CD1c-positive myeloid dendritic cell (primary cell): ENCODE measurements around the gene ADRA2C.
"Not testable (repeated sequence)": the region's sequence is repeated elsewhere in the genome, so short reads cannot be mapped to it uniquely, and the experiment has no call there.

Source experiments
- DNase-seq: peaks from one replicate; pipeline ENCODE4 v3.0.0-alpha.2; 2016; ENCODE audit errors: extremely low spot score

The ADRA2C gene

DNA sequence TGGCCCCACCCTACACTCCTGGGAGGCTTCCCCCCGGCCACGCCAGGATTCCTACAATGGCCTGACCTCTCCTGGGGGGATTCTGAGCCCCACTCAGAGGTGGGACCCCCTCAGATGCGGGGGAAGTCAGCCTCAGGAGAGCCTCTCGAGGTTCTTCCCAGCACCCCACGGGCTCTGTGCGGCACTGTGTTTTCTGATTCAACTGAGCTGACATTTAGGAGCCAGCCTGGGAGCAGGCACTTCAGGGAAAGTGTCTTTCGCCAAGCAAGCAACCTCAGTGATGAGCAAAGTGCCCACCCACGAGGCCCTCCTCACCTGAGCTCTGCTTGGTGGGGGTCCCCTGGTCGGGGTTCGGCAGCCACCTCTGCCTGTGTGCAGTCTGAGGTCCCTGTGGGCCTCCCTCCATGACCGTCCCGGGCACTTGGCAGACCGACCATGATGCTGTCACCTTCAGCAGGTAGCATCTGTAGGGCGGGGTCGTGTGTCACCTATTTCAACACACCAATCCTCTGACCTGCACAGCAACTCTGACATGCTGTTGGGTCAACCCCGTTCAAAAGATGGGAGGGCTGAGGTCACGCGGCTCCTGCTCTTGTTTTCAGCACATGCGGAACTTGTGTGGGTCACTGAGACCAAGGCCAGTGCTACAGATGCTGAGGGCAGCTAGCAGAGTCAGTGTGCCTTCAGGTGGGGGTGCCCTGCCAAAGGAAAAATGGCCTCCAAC lies 46.2 kb downstream of the ADRA2C start:
- no peak for DNase-seq

GRCh38 chr4:3813151-3814052 lies 47.2 kb downstream of the ADRA2C start:
- DNase-seq: no peak

DNA sequence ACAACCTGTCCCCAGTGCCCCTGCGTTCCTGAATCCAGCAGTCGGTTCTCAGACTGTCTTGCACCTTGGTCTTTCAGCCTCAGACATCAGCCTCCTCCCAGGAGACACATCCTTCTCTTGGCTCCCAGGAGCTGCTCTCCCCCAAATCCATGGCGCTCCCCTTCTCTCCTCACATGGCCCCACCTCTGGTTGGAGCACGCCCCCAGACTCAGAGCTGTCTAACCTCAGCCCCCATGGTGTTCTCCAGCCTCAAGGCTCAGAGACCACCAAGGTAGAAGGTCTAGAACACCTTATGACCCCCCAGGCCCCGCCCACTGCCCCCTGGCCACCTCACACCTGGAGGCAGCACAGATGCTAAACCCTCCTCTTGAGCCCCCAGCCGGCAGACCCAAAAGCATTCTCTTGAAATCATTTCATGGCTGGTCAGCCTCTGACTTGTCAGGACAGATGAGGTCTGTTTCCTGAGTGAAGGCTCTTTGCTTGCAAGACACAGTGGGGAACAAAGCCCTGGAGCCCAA lies 47.9 kb downstream of the ADRA2C start:
- no peak for DNase-seq

DNA sequence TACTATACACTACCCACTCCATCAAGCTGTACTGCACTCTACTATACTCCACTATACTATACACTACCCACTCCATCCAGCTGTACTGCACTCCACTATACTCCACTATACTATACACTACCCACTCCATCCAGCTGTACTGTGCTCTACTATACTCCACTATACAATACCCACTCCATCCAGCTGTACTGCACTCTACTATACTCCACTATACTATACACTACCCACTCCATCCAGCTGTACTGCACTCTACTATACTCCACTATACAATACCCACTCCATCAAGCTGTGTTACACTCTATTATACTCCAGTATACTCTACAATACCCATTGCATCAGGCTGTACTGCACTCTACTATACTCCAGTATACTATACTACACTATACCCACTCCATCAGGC lies 48.7 kb downstream of the ADRA2C start:
- not testable (repeated sequence) for DNase-seq

DNA sequence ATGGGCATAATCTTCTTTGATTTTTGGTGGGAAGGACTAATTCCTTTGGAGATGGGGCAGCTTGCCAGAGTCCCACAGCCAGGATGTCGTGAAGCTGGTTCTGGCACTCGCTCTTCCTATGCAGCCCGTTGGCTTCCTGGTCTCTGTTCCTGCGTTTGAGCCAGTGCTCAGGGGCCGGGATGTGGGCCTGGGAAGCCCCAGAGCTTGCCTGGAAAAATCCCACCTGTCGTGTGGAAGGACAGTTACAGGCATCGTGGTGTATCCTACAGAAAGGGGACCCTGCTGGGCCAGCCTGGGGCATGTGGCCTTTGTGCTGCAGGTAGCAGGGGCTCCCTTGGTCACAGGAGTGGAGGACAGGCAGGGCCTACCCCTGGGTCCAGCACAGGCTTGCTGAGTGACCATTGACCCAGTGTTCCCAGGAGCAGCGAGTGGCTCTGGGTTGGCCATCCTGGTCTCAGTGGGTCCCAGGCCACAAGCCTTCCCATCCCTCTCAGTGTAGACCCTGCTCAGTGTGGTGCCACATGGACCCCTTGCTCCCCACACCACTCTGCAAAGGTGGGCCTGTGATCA lies 50.2 kb downstream of the ADRA2C start:
- DNase-seq: no peak

DNA sequence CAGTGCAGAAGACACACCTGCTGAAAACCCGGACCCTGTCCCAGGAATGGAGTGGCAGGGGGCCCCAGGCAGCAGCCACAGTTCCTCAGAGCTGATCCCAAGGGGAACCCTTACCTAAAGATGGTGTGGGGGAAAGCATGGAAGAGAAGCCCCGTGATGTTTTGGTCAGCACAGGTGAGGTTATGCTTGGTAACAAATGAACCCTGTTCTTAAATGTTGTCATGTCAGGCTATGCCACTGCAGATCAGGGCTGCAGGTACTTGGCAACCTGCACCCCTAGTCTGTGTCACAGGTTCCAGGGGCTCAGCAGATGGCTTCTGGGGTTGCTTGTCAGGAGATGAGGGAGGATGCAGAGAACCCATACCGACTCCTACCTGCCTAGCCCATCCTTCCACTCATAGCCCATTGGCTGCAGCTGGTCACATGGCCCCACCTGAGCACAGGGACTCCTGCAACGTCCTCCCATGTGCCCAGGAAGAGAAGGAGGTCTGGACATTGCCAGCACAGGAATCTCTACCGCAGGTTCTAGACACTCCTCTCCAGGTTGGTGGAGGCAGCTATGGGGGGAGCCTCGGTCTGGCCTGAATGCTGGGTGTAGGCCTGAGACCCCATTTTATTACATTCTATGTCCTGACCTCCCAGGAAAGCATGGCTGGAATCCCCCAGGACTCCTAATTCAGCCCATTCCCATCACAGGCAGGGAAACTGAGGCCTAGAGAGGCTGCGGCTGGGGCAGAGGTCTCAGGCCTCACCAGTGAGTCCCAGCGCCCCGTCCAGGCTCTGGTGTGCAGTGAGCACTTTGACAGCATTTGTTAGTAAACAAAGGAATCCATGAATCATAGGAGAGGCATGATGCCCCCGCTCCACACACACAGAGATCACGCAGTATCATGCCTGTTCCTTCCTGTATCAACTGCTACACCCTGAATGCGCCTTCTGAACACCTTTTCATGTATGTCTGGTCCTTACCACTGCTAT lies 51.1 kb downstream of the ADRA2C start:
- DNase-seq: no peak
